Esophagus muscularis mucosa (tissue), 4 donors: ENCODE results near the gene HMG20B. TPM values are rescaled to one million over a fixed set of nuclear protein-coding genes. Genes with fewer than 3 reads are reported as not detected.

Experiments
- DNase-seq: peaks from one replicate; pipeline ENCODE4 v3.0.0-alpha.2; 2017; ENCODE audit errors: extremely low spot score
- H3K27ac ChIP-seq, 4 donors: fragments of 200-600 bp; sonication (generic); replicated peaks in 1 of 4; 1 replicate in 3 of 4; 2 replicates in 1 of 4; pipeline ENCODE4 v1.5.1; 2016 to 2019; ENCODE audit warnings: mild to moderate bottlenecking in 1 of 4
- H3K27me3 ChIP-seq, 4 donors: fragments of 200-600 bp; sonication (generic); one replicate each; pipeline versions ENCODE4 v1.5.1 to v1.6.0; 2016 to 2019
- H3K36me3 ChIP-seq, 4 donors: fragments of 200-600 bp; sonication (generic); one replicate each; pipeline ENCODE4 v1.5.1; 2016 to 2019
- H3K4me1 ChIP-seq, 4 donors: fragments of 200-600 bp; sonication (generic); one replicate each; pipeline ENCODE4 v1.5.1; 2016 to 2019
- H3K4me3 ChIP-seq, 4 donors: fragments of 200-600 bp; sonication (generic); 1 replicate in 2 of 4; 2 replicates in 2 of 4; pipeline ENCODE4 v1.5.1; 2016 to 2019; ENCODE audit warnings: mild to moderate bottlenecking in 4 of 4, moderate library complexity in 1 of 4
- H3K9me3 ChIP-seq, 4 donors: fragments of 200-600 bp; sonication (generic); 1 replicate in 3 of 4; 2 replicates in 1 of 4; pipeline ENCODE4 v1.5.1; 2016 to 2019
- EP300 ChIP-seq: sonication (generic); formaldehyde crosslinking; IDR thresholded peaks from one replicate; pipeline ENCODE4 v1.6.1; 2017; ENCODE audit warnings: antibody characterized with exemption
- POLR2A ChIP-seq: fragments of 450-650 bp; IDR thresholded peaks from one replicate; pipeline ENCODE4 v1.6.1; 2017; ENCODE audit warnings: antibody characterized with exemption, moderate library complexity, mild to moderate bottlenecking, low read depth
- POLR2AphosphoS5 ChIP-seq, 2 donors: sonication (generic); formaldehyde crosslinking; IDR thresholded peaks; one replicate each; pipeline ENCODE4 v1.6.1; 2017; ENCODE audit warnings: antibody characterized with exemption in 2 of 2
- WGBS: methylation state at CpG from one replicate; pipeline ENCODE4 v1.1.5; 2018; 5-methylcytosine and 5-hydroxymethylcytosine counted together
- intact Hi-C: fragments of 100-400 bp; cut with DNase I; formaldehyde crosslinking; loops from one replicate; pipeline ENCODE4 v1.15.1; 2023
- total RNA-seq, 4 donors: library from RNA; depleted of rRNA; stranded (reverse); fragments of >200 nt; gene quantifications; one replicate each; pipeline versions ENCODE4 v1.1.0 to v1.2.1, GENCODE V29; 2016
- TF ChIP-seq, protein P1 (sequence below), 3 experiments: fragments of 200-600 bp in 2 of 3; fragments of 450-650 bp in 1 of 3; sonication (generic) in 2 of 3; IDR thresholded peaks; one replicate each; pipeline ENCODE4 v1.5.1; 2017 to 2019; ENCODE audit warnings: antibody characterized with exemption in 3 of 3, mild to moderate bottlenecking in 2 of 3, moderate library complexity in 1 of 3

The HMG20B gene
- total RNA-seq, 4 donors from 2014 or later, result 136 to 202 (median 161) TPM

DNA sequence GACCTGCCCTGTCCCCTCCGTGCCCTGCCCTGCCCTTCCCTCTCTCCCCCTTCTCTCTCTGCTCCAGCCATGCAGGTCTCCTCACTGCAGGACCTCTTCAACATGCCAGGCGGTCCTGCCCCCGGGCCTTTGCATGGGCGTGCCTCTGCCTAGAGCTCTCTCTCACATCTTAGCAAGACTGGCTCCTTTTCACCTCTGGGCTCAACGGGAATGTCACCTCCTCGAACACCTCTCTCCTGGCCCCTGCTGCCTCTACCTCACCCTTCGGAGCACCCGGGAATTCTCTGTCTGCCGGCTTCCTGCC lies 21.0 kb upstream of the HMG20B start:
- Histone ChIP-seq H3K4me1 (peaks cover 20 to 47% (median 42%) of the 10 kb centered on the region in 4 donors), H3K27me3 (no peaks in the 10 kb centered on the region), H3K27ac (no peak overlapping the region), H3K36me3 (peaks cover 0 to 34% (median 19%) of the 10 kb centered on the region in 4 donors), H3K9me3 (no peaks in the 10 kb centered on the region), H3K4me3 (no peak overlapping the region)
- no peak for TF ChIP-seq EP300
- TF ChIP-seq POLR2AphosphoS5 (IDR thresholded peaks at IDR 0.05), result no peak
- 84% methylated on average over 9 of the region's 9 CpGs for WGBS
- intact Hi-C loops, result no loop called here
- DNase-seq, result no peak

GRCh38 chr19:3554254-3555083 lies 18.3 kb upstream of the HMG20B start:
- intact Hi-C loops, result loop anchor here (5.0 kb wide), 1 partner anchor 63 kb away; no protein-coding TSS in a partner anchor
- Histone ChIP-seq H3K36me3 (peaks cover 0 to 11% (median 5%) of the 10 kb centered on the region in 4 donors), H3K9me3 (no peaks in the 10 kb centered on the region), H3K4me1 (peaks cover 27 to 57% (median 55%) of the 10 kb centered on the region in 4 donors), H3K4me3 (no peak overlapping the region), H3K27me3 (no peaks in the 10 kb centered on the region), H3K27ac (peak overlapping the region in 2 of 4 donors; percentile 23 to 35)
- 72% methylated on average over 21 of the region's 21 CpGs for WGBS
- no peak for DNase-seq
- TF ChIP-seq, protein P1, sequence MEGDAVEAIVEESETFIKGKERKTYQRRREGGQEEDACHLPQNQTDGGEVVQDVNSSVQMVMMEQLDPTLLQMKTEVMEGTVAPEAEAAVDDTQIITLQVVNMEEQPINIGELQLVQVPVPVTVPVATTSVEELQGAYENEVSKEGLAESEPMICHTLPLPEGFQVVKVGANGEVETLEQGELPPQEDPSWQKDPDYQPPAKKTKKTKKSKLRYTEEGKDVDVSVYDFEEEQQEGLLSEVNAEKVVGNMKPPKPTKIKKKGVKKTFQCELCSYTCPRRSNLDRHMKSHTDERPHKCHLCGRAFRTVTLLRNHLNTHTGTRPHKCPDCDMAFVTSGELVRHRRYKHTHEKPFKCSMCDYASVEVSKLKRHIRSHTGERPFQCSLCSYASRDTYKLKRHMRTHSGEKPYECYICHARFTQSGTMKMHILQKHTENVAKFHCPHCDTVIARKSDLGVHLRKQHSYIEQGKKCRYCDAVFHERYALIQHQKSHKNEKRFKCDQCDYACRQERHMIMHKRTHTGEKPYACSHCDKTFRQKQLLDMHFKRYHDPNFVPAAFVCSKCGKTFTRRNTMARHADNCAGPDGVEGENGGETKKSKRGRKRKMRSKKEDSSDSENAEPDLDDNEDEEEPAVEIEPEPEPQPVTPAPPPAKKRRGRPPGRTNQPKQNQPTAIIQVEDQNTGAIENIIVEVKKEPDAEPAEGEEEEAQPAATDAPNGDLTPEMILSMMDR (IDR thresholded peaks at IDR 0.05), result no peak
- TF ChIP-seq POLR2AphosphoS5 (IDR thresholded peaks at IDR 0.05) (no peak), POLR2A (no peak), EP300 (no peak)

GRCh38 chr19:3555653-3556422 lies 16.9 kb upstream of the HMG20B start:
- H3K4me3 ChIP-seq, result peak overlapping the region; percentile 70 to 95 (median 84)
- no peak for TF ChIP-seq POLR2AphosphoS5 (IDR thresholded peaks at IDR 0.05)
- no peak for TF ChIP-seq POLR2A
- no peak for TF ChIP-seq EP300
- TF ChIP-seq, protein P1 (IDR thresholded peaks at IDR 0.05), result no peak
- WGBS, result 82% methylated on average over 12 of the region's 15 CpGs
- H3K4me1 ChIP-seq, result peaks cover 27 to 57% (median 55%) of the 10 kb centered on the region in 4 donors
- no peak for DNase-seq
- H3K9me3 ChIP-seq, result no peaks in the 10 kb centered on the region
- H3K27ac ChIP-seq, result peak overlapping the region in 1 of 4 donors; percentile 83
- peaks cover 0 to 6% (median 3%) of the 10 kb centered on the region in 4 donors for H3K36me3 ChIP-seq
- H3K27me3 ChIP-seq, result no peaks in the 10 kb centered on the region
- intact Hi-C loops, result loop anchor here (5.0 kb wide), 1 partner anchor 61 kb away; no protein-coding TSS in a partner anchor

GRCh38 chr19:3556423-3556977 lies 16.2 kb upstream of the HMG20B start:
- no peaks in the 10 kb centered on the region for H3K27me3 ChIP-seq
- peak overlapping the region; percentile 70 to 95 (median 84) for H3K4me3 ChIP-seq
- WGBS, result 28% methylated on average over 9 of the region's 9 CpGs
- peaks cover 27 to 57% (median 55%) of the 10 kb centered on the region in 4 donors for H3K4me1 ChIP-seq
- TF ChIP-seq POLR2AphosphoS5 (IDR thresholded peaks at IDR 0.05) (no peak), POLR2A (no peak), EP300 (no peak)
- TF ChIP-seq, protein P1 (IDR thresholded peaks at IDR 0.05), result no peak
- no peaks in the 10 kb centered on the region for H3K9me3 ChIP-seq
- H3K36me3 ChIP-seq, result no peaks in the 10 kb centered on the region
- DNase-seq, result no peak
- peak overlapping the region; percentile 82 to 87 (median 84) for H3K27ac ChIP-seq
- intact Hi-C loops, result loop anchor here (5.0 kb wide), 1 partner anchor 61 kb away; no protein-coding TSS in a partner anchor
